OCI-LY3 (cell line): ENCODE data around the gene PRDM5.

Experiments
- H2AFZ ChIP-seq: fragments of 200-600, 300-600 bp; shearing (Covaris generic); 2 replicates; pipeline ENCODE4 v1.6.0; 2014; ENCODE audit warnings: antibody characterized with exemption, low read depth, low read length
- H3K27ac ChIP-seq: fragments of 200-600, 300-600 bp; sonication (generic); 2 replicates; pipeline ENCODE4 v1.5.1; 2014; ENCODE audit warnings: mild to moderate bottlenecking, low read length, moderate library complexity, mixed read lengths
- H3K27me3 ChIP-seq: fragments of 200-600, 300-600 bp; sonication (generic); 2 replicates; pipeline ENCODE4 v1.6.1; 2014; ENCODE audit warnings: low read depth, low read length, mixed read lengths
- H3K36me3 ChIP-seq: fragments of 200-600, 300-600 bp; sonication (generic); replicated peaks from 2 replicates; pipeline ENCODE3; 2014; ENCODE audit warnings: low read depth, low read length, mixed read lengths
- H3K4me1 ChIP-seq: fragments of 300-600, 200-600 bp; sonication (generic); 2 replicates; pipeline ENCODE4 v1.6.1; 2014; ENCODE audit warnings: low read length, mixed read lengths
- H3K4me2 ChIP-seq: fragments of 200-600, 300-600 bp; sonication (generic); 2 replicates; pipeline ENCODE4 v1.6.1; 2014; ENCODE audit warnings: low read length, mixed read lengths
- H3K4me3 ChIP-seq: fragments of 300-600, 200-600 bp; sonication (generic); 2 replicates; pipeline ENCODE4 v1.5.1; 2014; ENCODE audit warnings: antibody characterized with exemption, mild to moderate bottlenecking, low read length, moderate library complexity
- H3K79me2 ChIP-seq: fragments of 300-600, 200-600 bp; shearing (Covaris generic); 2 replicates; pipeline ENCODE4 v1.6.1; 2014; ENCODE audit warnings: mild to moderate bottlenecking, low read length, mixed read lengths
- H3K9ac ChIP-seq: fragments of 300-600, 200-600 bp; shearing (Covaris generic); 2 replicates; pipeline ENCODE4 v1.6.0; 2014; ENCODE audit warnings: mild to moderate bottlenecking, low read length, moderate library complexity
- H3K9me3 ChIP-seq: fragments of 200-600, 300-600 bp; shearing (Covaris generic); 2 replicates; pipeline ENCODE4 v1.6.1; 2014; ENCODE audit warnings: low read length, mixed read lengths; ENCODE audit not compliant: insufficient read depth
- H4K20me1 ChIP-seq: fragments of 200-600, 300-600 bp; sonication (generic); 2 replicates; pipeline ENCODE4 v1.6.1; 2016; ENCODE audit warnings: low read length, mixed read lengths; ENCODE audit not compliant: insufficient read depth
- EZH2phosphoT487 ChIP-seq: fragments of 200-600 bp; shearing (Covaris generic); IDR thresholded peaks from 2 replicates; pipeline ENCODE4 v1.6.1; 2018; ENCODE audit warnings: antibody characterized with exemption, mixed run types, low read depth
- TF ChIP-seq, protein P1 (sequence below): fragments of 200-600, 300-600 bp; sonication (generic); IDR thresholded peaks from 2 replicates; pipeline ENCODE4 v1.5.1; 2014; ENCODE audit warnings: antibody characterized with exemption, low read length, low read depth

The PRDM5 gene

DNA sequence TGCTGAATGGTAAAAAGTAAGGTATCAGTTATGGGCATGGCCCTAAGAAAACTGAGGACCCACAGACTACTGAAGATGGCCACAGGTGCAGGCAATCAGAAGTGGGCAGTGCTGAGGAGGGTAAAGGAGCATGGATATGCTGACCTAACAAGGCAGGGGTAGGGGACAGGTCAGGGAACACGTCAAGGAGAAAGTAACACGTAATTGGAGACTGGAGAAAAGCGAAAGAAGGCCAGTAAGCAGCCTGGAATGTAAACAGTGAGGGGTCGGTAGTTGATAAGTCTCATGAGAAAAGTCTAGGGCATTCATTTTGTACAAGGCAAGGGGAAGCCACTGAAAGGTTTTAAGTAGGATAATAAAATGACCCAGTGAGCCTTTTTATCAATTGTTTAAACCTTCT, 153.3 kb downstream of the PRDM5 start:
- H3K79me2 ChIP-seq: no peaks in the 10 kb centered on the region
- no peaks in the 10 kb centered on the region for H3K27me3 ChIP-seq
- H3K36me3 ChIP-seq: no peaks in the 10 kb centered on the region
- H4K20me1 ChIP-seq: no peaks in the 10 kb centered on the region
- no peak overlapping the region for H3K4me2 ChIP-seq
- H3K4me3 ChIP-seq: no peak overlapping the region
- H3K9ac ChIP-seq: no peak overlapping the region
- peaks cover 17% of the 10 kb centered on the region for H3K4me1 ChIP-seq
- H2AFZ ChIP-seq: no peak overlapping the region
- TF ChIP-seq, protein P1, sequence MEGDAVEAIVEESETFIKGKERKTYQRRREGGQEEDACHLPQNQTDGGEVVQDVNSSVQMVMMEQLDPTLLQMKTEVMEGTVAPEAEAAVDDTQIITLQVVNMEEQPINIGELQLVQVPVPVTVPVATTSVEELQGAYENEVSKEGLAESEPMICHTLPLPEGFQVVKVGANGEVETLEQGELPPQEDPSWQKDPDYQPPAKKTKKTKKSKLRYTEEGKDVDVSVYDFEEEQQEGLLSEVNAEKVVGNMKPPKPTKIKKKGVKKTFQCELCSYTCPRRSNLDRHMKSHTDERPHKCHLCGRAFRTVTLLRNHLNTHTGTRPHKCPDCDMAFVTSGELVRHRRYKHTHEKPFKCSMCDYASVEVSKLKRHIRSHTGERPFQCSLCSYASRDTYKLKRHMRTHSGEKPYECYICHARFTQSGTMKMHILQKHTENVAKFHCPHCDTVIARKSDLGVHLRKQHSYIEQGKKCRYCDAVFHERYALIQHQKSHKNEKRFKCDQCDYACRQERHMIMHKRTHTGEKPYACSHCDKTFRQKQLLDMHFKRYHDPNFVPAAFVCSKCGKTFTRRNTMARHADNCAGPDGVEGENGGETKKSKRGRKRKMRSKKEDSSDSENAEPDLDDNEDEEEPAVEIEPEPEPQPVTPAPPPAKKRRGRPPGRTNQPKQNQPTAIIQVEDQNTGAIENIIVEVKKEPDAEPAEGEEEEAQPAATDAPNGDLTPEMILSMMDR: no peak
- TF ChIP-seq EZH2phosphoT487: no peak
- H3K9me3 ChIP-seq: no peaks in the 10 kb centered on the region
- H3K27ac ChIP-seq: no peak overlapping the region

DNA sequence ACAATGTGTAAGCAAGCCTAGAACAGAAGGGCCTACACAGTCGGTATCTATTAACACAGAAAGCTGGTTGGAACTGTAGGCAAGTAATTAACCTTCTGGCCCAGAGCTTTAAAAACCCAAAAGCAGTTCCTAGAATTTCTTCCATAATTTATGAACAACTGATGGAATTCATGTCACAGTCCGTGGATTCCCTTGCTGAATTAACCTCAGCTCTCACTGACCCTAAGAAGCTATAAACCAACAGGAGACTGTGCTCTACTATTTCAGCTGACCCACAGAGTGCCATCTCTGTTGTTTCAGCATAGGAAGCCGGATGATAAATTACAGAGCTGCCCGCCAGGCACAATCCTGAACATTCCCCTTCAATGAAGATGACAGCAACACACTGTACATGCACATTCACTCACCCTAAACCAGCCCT, 157.3 kb downstream of the PRDM5 start:
- H2AFZ ChIP-seq: no peak overlapping the region
- H3K27me3 ChIP-seq: no peaks in the 10 kb centered on the region
- H3K4me1 ChIP-seq: no peaks in the 10 kb centered on the region
- H3K27ac ChIP-seq: no peak overlapping the region
- no peaks in the 10 kb centered on the region for H4K20me1 ChIP-seq
- no peaks in the 10 kb centered on the region for H3K9me3 ChIP-seq
- H3K79me2 ChIP-seq: no peaks in the 10 kb centered on the region
- no peak overlapping the region for H3K4me2 ChIP-seq
- TF ChIP-seq, protein P1: no peak
- TF ChIP-seq EZH2phosphoT487: no peak
- H3K4me3 ChIP-seq: no peak overlapping the region
- H3K9ac ChIP-seq: no peak overlapping the region
- H3K36me3 ChIP-seq: no peaks in the 10 kb centered on the region

DNA sequence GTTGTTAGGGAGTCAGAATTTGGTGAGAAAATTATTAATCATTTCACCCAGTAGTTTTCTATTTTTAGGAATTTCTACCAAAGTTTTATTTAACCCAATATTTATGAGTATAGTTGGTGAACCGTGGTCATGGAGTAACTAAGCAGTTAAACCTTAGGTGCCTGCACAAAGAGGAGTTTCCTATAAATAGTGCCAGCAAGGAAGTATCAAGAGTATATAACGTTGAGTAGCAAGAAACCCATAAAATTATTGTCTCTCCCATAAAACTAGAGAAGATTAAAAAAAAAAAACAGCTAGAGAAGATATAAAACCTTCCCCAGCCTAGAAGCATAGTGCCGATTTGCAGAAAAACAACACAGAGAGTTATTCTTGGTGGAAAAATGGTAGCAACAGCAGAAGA, 158.9 kb downstream of the PRDM5 start:
- no peak for TF ChIP-seq EZH2phosphoT487
- TF ChIP-seq, protein P1: no peak
- H3K4me3 ChIP-seq: no peak overlapping the region
- no peaks in the 10 kb centered on the region for H4K20me1 ChIP-seq
- no peak overlapping the region for H2AFZ ChIP-seq
- H3K27me3 ChIP-seq: no peaks in the 10 kb centered on the region
- no peaks in the 10 kb centered on the region for H3K79me2 ChIP-seq
- H3K27ac ChIP-seq: no peak overlapping the region
- H3K4me2 ChIP-seq: no peak overlapping the region
- H3K4me1 ChIP-seq: no peaks in the 10 kb centered on the region
- no peaks in the 10 kb centered on the region for H3K36me3 ChIP-seq
- no peaks in the 10 kb centered on the region for H3K9me3 ChIP-seq
- no peak overlapping the region for H3K9ac ChIP-seq

DNA sequence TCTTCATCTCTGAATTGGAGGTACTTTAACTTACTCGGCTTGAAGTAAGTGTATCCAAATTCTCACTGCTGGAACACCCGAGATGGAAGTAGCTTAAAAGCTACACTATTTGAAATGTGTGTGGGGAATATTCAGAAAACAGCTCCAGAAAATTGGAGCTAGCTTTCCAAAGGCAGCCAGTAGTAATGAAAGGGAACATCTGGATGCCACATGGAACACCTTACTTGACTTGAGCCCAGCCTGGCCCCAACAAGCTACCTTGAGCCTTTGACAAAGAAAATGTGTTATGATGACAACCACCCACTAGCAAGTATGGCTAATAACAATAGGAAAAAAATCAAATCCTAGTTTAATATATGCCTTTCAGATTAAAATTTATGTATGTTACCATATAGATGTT, 161.5 kb downstream of the PRDM5 start:
- no peaks in the 10 kb centered on the region for H4K20me1 ChIP-seq
- no peak overlapping the region for H3K9ac ChIP-seq
- no peak overlapping the region for H2AFZ ChIP-seq
- H3K4me3 ChIP-seq: no peak overlapping the region
- no peaks in the 10 kb centered on the region for H3K36me3 ChIP-seq
- no peaks in the 10 kb centered on the region for H3K27me3 ChIP-seq
- H3K27ac ChIP-seq: no peak overlapping the region
- H3K9me3 ChIP-seq: no peaks in the 10 kb centered on the region
- TF ChIP-seq EZH2phosphoT487: no peak
- TF ChIP-seq, protein P1: no peak
- H3K4me2 ChIP-seq: no peak overlapping the region
- H3K79me2 ChIP-seq: no peaks in the 10 kb centered on the region
- no peaks in the 10 kb centered on the region for H3K4me1 ChIP-seq
